HEK293 (cell line): Measurements from ENCODE around the gene TMEM184A.

Source experiments
- KLF8 ChIP-seq: fragments of 450-650 bp; formaldehyde crosslinking; IDR thresholded peaks from 2 replicates; pipeline ENCODE4 v1.5.1; 2016; ENCODE audit warnings: missing biosample characterization, missing genetic modification characterization
- ZBTB48 ChIP-seq: fragments of 450-650 bp; formaldehyde crosslinking; IDR thresholded peaks from 2 replicates; pipeline ENCODE4 v1.5.1; 2016; ENCODE audit warnings: missing biosample characterization, missing genetic modification characterization
- ZNF501 ChIP-seq: fragments of 450-650 bp; formaldehyde crosslinking; IDR thresholded peaks from 2 replicates; pipeline ENCODE4 v1.5.1; 2016; ENCODE audit warnings: missing biosample characterization, missing genetic modification characterization
- ZNF530 ChIP-seq: fragments of 450-650 bp; formaldehyde crosslinking; IDR thresholded peaks from 2 replicates; pipeline ENCODE4 v1.5.1; 2016; ENCODE audit warnings: low read depth, missing biosample characterization, missing genetic modification characterization
- ZNF670 ChIP-seq: fragments of 450-650 bp; formaldehyde crosslinking; IDR thresholded peaks from 2 replicates; pipeline ENCODE4 v1.5.1; 2016; ENCODE audit warnings: missing biosample characterization, missing genetic modification characterization, low read depth
- ZNF704 ChIP-seq: fragments of 450-650 bp; formaldehyde crosslinking; IDR thresholded peaks from 2 replicates; pipeline ENCODE4 v1.5.1; 2016; ENCODE audit warnings: missing biosample characterization, missing genetic modification characterization
- ZNF707 ChIP-seq: fragments of 450-650 bp; formaldehyde crosslinking; IDR thresholded peaks from 2 replicates; pipeline ENCODE4 v1.5.1; 2016; ENCODE audit warnings: missing biosample characterization, missing genetic modification characterization
- ZNF768 ChIP-seq: fragments of 450-650 bp; formaldehyde crosslinking; IDR thresholded peaks from 2 replicates; pipeline ENCODE4 v1.5.1; 2018; ENCODE audit warnings: missing biosample characterization, mild to moderate bottlenecking, missing genetic modification characterization
- TF ChIP-seq, protein P1 (sequence below): fragments of 450-650 bp; formaldehyde crosslinking; IDR thresholded peaks from 2 replicates; pipeline ENCODE4 v1.5.1; 2016; ENCODE audit warnings: missing biosample characterization, missing genetic modification characterization

DNA sequence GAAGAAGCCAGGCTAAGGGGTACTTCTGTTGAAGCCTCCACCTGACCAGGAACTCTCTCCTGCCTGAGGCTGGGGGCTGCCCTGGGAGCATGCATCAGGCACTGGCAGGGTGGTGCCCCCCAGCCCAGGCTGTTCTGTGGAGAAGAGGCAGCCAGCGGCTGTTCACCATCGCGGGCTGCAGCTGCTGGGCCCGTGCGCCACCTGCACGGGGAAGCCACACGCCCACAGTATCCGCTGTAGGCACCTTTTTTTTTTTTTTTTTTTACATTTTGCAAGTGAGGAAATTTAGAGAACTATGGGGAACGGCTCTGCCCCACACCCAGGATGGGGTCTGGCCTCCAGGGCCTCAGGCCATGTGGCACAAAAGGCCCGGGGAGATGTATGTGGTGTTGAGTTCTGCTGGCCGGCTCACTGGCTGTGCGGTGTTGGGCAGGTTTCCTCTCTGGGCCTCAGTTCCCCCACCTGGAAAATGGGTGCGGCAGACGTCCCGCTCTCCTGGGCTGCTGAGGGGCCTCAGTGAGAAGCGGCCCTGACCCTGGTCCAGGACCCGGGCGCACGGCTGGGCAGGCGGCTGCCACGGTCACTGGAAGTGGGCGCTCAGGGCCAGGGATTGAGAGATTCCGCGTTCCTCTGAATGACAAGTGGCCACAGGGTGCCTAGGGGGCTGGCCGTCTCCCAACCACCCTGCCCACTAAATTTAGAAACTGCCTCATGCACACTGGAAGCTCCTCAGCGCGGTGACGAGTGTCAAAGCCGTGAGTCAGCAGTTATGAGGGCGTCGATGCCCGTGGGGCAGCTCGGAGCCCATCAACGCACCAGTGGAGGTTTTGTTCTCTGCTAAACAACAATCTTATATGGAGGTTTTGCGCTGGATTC lies 43.0 kb downstream of the TMEM184A start:
- TF ChIP-seq ZNF707 (tag by site-specific recombination): no peak
- TF ChIP-seq ZNF704: no peak
- no peak for TF ChIP-seq ZNF768 (tag by site-specific recombination)
- TF ChIP-seq KLF8: no peak
- TF ChIP-seq ZNF530 (tag by site-specific recombination): no peak
- no peak for TF ChIP-seq ZNF670 (tag by site-specific recombination)
- no peak for TF ChIP-seq ZNF501 (tag by site-specific recombination)
- TF ChIP-seq, protein P1, sequence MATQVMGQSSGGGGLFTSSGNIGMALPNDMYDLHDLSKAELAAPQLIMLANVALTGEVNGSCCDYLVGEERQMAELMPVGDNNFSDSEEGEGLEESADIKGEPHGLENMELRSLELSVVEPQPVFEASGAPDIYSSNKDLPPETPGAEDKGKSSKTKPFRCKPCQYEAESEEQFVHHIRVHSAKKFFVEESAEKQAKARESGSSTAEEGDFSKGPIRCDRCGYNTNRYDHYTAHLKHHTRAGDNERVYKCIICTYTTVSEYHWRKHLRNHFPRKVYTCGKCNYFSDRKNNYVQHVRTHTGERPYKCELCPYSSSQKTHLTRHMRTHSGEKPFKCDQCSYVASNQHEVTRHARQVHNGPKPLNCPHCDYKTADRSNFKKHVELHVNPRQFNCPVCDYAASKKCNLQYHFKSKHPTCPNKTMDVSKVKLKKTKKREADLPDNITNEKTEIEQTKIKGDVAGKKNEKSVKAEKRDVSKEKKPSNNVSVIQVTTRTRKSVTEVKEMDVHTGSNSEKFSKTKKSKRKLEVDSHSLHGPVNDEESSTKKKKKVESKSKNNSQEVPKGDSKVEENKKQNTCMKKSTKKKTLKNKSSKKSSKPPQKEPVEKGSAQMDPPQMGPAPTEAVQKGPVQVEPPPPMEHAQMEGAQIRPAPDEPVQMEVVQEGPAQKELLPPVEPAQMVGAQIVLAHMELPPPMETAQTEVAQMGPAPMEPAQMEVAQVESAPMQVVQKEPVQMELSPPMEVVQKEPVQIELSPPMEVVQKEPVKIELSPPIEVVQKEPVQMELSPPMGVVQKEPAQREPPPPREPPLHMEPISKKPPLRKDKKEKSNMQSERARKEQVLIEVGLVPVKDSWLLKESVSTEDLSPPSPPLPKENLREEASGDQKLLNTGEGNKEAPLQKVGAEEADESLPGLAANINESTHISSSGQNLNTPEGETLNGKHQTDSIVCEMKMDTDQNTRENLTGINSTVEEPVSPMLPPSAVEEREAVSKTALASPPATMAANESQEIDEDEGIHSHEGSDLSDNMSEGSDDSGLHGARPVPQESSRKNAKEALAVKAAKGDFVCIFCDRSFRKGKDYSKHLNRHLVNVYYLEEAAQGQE (tag by site-specific recombination): no peak
- no peak for TF ChIP-seq ZBTB48 (tag by site-specific recombination)
